GM19025 (cell line): Measurements from ENCODE around the gene CTDSPL2.
"Not testable (repeated sequence)": the region's sequence is repeated elsewhere in the genome, so short reads cannot be mapped to it uniquely, and the experiment has no call there.

Source experiments
- ATAC-seq: cut with Tn5 transposase; IDR thresholded peaks from one replicate; pipeline ENCODE4 v1.9.1; 2021; ENCODE audit warnings: mild to moderate bottlenecking, low read depth, moderate library complexity; ENCODE audit not compliant: unreplicated experiment

Gene CTDSPL2

GRCh38 chr15:44426975-44427755 is at the start of gene CTDSPL2:
Gene CTDSPL2, plus strand, starts transcription at chr15:44427629. Its CDS starts 31,386 bp downstream, at chr15:44459015.
- peak; percentile 95 for ATAC-seq

DNA sequence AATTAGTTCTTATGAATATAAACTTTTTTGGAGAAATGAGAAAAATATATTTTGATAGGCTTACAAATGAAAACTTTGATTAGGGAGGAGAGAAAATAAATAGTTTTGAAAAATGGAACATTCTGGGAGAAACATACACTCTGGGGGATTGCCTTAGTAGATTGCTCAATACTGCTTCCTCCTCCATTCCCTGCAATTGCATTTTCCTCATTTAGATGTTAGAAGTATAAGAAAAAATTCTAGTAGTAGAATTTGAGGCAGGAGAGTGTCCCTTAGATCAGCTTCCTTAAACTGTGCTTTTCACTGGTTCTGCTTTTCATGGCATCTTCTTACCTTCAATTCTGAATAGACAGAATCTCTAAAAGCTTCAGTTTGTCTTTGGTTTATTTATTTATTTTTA is 46.2 kb upstream of the CTDSPL2 start:
- no peak for ATAC-seq

GRCh38 chr15:44385344-44385942 is 42.0 kb upstream of the CTDSPL2 start:
- ATAC-seq = no peak

GRCh38 chr15:44394062-44394461 is 33.4 kb upstream of the CTDSPL2 start:
- ATAC-seq = no peak

GRCh38 chr15:44394562-44394961 is 32.9 kb upstream of the CTDSPL2 start:
- no peak for ATAC-seq

GRCh38 chr15:44397869-44398268 is 29.6 kb upstream of the CTDSPL2 start:
- ATAC-seq = no peak

DNA sequence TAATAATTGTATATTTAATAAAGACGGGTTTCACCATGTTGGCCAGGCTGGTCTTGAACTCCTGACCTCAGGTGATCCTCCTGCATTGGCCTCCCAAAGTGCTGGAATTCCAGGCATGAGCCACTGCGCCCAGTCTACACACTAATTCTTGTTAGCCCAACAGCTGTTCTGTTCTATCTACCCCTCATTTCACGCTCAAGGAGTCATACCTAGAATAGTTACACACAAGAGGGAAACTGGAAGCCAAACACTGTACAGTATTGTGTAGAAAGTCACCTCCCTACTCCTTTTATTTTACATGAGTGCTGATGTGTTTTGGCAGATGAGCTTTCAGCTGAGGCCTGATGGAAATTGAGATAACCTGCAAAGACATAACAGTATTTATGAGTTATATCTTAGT is 13.4 kb upstream of the CTDSPL2 start:
- no peak for ATAC-seq

- no peak for ATAC-seq
Observed at GRCh38 chr15:44427756-44428724, 611 bp downstream of the CTDSPL2 start.

DNA sequence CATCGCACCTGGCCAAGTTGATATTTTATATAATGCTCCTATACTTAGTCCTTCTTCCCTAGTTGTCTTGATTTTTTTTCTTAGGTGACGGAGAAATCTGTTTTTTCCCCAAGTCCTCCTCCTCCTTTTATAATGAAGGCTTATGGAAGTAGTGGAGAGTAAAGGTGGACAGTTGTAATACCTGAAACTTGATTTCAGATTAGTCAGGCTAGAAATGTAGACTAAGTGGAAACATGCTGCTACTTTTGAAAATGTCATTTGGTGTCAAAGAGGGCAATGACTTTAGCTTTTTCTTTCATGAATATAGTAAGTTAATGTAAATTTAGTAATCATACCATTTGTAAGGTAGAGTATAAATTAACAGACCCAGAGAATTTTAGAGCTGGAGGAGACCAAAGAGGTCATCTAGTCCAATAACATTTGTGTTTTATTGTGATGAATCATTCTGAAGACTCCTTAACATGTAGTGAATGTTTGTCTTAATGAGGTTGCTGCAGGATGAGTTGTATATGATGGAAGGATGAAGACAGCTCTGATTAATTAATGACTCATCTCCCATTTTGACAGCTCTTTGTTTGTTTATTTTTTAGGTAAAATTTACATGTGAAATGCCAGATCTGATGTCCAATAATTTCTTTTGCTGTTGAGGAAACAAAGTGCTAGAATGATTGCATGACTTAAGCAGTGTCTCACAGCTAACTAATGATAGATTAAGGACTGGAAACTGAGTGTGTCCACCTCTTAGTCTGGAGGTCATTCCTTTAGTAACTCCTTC is 8.7 kb downstream of the CTDSPL2 start:
- no peak for ATAC-seq

DNA sequence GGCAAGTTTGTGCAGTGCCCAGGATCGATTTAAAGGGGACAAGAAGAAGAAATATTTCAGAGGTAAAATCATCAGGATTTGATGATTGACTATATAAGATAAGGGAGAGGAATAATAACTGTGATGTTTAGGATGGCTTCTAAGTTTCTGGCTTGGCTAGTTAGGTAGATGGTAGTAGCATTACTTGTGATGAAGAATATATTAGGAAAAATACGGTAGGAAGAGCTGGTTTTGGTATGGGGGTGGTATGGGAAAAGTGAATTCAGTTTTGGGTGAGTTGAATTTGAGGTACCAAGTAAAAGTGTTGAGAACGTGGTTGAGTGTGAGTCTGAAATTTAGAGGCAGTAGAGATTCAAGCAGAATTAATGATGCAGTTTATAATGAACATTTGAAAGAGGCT is 11.0 kb downstream of the CTDSPL2 start:
- ATAC-seq = no peak

GRCh38 chr15:44441095-44441501 is 13.7 kb downstream of the CTDSPL2 start:
- ATAC-seq = no peak

DNA sequence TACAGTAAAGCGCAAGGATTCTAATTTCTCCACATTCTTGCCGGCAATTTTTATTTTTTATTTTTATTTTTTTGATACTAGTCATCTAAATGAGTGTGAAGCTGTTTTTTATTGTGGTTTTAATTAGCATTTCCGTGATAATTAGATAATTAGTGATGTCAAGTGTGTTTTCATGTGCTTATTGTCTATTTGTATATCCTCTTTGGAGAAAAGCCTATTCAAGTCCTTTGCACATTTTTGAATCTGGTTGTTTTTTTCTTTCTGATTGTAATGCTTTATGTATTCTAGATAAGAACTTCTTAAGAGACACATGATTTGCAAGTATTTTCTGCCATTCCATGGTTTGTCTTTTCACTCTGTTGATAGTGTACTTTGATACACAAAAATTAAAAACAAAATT is 16.1 kb downstream of the CTDSPL2 start:
- ATAC-seq = no peak

DNA sequence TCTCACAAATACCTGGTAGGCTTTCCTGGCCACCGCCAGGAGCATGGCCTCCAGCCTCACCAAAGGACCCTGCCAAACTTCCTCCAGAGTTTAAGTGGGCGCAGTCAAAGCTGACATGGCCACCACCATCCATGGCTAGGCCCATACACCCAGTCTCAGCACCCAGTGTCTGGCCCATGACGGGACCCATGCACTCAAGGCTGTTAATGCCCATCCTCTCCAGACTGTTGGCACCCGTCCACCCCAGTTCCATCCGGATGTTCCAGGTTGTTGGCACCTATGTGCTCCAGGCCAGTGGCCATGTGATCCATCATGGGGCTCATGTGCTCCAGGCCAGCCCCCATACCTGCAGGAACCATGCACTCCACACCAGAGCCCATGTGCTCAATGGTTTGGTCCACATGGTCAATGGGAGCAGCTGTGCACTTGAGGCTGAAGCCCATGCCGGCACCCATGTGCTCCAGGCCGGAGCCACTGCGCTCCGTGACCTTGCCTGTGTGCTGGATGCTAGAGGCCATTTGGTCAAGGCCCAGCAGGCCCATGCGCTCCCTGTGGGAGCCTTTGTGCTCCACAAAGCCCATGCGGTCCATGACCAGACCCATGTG is 20.4 kb downstream of the CTDSPL2 start:
- ATAC-seq = no peak

- ATAC-seq = no peak
Observed at GRCh38 chr15:44450172-44450571, 22.7 kb downstream of the CTDSPL2 start.

GRCh38 chr15:44453578-44454283 is 26.3 kb downstream of the CTDSPL2 start:
- ATAC-seq = not testable (repeated sequence)

DNA sequence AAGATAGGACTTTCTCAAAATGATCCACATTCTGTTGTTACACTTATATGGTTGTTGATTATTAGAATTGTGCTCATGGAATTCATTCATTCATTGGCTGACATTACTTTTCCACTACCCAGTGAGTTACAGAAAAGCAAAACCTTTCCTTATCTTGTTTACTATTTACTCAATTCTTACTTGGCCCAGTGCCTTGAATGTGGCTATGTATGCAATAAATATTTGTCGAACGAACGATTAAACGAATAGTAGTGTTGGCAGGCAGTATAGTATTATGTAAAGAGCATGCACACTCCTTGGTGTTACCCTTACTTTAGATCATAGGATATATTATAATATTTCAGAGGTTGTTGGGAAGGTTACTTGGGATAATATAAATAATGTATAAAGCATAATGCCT is 31.0 kb downstream of the CTDSPL2 start:
- ATAC-seq = no peak

GRCh38 chr15:44468709-44469385 is 41.4 kb downstream of the CTDSPL2 start:
- ATAC-seq = no peak

GRCh38 chr15:44471885-44472455 is 44.5 kb downstream of the CTDSPL2 start:
- ATAC-seq = no peak
